ENCODE results near the gene ARFGEF3. TPM values are rescaled to one million over a fixed set of nuclear protein-coding genes. Genes with fewer than 3 reads are reported as not detected.

Gene ARFGEF3
- total and polyA plus RNA-seq, 2 experiments from 2014 or later = 5.8 to 24.6 TPM

GRCh38 chr6:138113588-138114210 lies 48.0 kb upstream of the ARFGEF3 start:
- no peak overlapping the region for H3K4me3 Mint-ChIP-seq
- no peak overlapping the region for H2AFZ ChIP-seq
- H3K27me3 Mint-ChIP-seq (ENCODE audit: insufficient read depth, low read depth, poor library complexity) = peaks cover 2% of the 10 kb centered on the region
- no peak overlapping the region for H3K4me3 ChIP-seq
- TF ChIP-seq ZNF462 (CRISPR knock-in tag; IDR thresholded peaks at IDR 0.05) (no peak), CREB1 (CRISPR knock-in tag; IDR thresholded peaks at IDR 0.05; ENCODE audit: low read depth) (no peak), CTCF (conservative IDR thresholded peaks at IDR 0.05; ENCODE audit: low read depth in 2 of 2) (peak; percentile 13 to 26; a peak in 1 of 4 replicates)
- no peaks in the 10 kb centered on the region for H3F3A ChIP-seq (replicated peaks; ENCODE audit: low read depth)
- peaks cover 2% of the 10 kb centered on the region; the same call in 1 of the 3 replicates for H3K9me3 Mint-ChIP-seq
- H3K36me3 Mint-ChIP-seq (ENCODE audit: low read depth) = peaks cover under 1% of the 10 kb centered on the region; the same call in 1 of the 3 replicates
- peaks cover 14% of the 10 kb centered on the region for H3K4me1 Mint-ChIP-seq
- no peaks in the 10 kb centered on the region for H3K9me2 ChIP-seq (ENCODE audit: insufficient read depth)
- no peak overlapping the region for H3K27ac Mint-ChIP-seq
- H3K27ac ChIP-seq (ENCODE audit: low read depth) = no peak overlapping the region
- DNase-seq (ENCODE audit: low spot score) (no peak), ATAC-seq (peak; percentile 52)
- no peaks in the 10 kb centered on the region for H4K20me1 ChIP-seq (replicated peaks; ENCODE audit: insufficient read depth)
- peaks cover 1% of the 10 kb centered on the region; the same call in 1 of the 2 replicates for H3K27me3 ChIP-seq (ENCODE audit: insufficient read depth)
- no peaks in the 10 kb centered on the region for H3K36me3 ChIP-seq (ENCODE audit: insufficient read depth)
- H3K79me2 ChIP-seq (replicated peaks; ENCODE audit: insufficient read depth) = no peaks in the 10 kb centered on the region
- H3K4me2 ChIP-seq = no peak overlapping the region
- H3K4me1 ChIP-seq (ENCODE audit: insufficient read depth) = no peaks in the 10 kb centered on the region
